Gastrocnemius medialis (tissue), 4 donors: ENCODE results near the gene C4BPA.

Experiments used
- POLR2A ChIP-seq, 2 donors: fragments of 450-650 bp; IDR thresholded peaks; one replicate each; pipeline ENCODE4 v1.6.1; 2017; ENCODE audit warnings: antibody characterized with exemption in 2 of 2, mild to moderate bottlenecking in 2 of 2, moderate library complexity in 2 of 2
- TF ChIP-seq, protein P1 (sequence below), 5 experiments: fragments of 450-650 bp in 3 of 5; fragments of 200-600 bp in 2 of 5; sonication (generic) in 2 of 5; IDR thresholded peaks in 4 of 5; conservative IDR thresholded peaks in 1 of 5; 1 replicate in 4 of 5; 2 replicates in 1 of 5; pipeline ENCODE4 v1.5.1; 2016 to 2019; ENCODE audit warnings: antibody characterized with exemption in 5 of 5, mild to moderate bottlenecking in 3 of 5, moderate library complexity in 3 of 5

DNA sequence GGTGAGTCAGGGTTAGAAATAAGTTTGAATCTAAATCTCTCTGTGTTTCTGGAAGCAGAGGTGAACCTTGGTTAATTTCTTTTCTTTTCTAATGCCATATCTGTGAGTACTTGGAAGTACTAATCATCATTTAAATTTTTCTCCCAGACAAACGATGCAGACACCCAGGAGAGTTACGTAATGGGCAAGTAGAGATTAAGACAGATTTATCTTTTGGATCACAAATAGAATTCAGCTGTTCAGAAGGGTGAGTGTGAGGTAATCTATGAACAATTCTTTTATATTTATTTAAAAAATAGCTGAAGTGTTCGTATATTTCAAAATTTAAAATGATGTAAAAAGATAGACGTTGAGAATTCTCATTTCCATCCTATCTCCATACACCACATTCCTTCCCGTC is 11.2 kb downstream of the C4BPA start:
- no peak for TF ChIP-seq POLR2A (IDR thresholded peaks at IDR 0.05)
- TF ChIP-seq, protein P1, sequence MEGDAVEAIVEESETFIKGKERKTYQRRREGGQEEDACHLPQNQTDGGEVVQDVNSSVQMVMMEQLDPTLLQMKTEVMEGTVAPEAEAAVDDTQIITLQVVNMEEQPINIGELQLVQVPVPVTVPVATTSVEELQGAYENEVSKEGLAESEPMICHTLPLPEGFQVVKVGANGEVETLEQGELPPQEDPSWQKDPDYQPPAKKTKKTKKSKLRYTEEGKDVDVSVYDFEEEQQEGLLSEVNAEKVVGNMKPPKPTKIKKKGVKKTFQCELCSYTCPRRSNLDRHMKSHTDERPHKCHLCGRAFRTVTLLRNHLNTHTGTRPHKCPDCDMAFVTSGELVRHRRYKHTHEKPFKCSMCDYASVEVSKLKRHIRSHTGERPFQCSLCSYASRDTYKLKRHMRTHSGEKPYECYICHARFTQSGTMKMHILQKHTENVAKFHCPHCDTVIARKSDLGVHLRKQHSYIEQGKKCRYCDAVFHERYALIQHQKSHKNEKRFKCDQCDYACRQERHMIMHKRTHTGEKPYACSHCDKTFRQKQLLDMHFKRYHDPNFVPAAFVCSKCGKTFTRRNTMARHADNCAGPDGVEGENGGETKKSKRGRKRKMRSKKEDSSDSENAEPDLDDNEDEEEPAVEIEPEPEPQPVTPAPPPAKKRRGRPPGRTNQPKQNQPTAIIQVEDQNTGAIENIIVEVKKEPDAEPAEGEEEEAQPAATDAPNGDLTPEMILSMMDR (IDR thresholded peaks at IDR 0.05 in 4 of 5, conservative IDR thresholded peaks at IDR 0.05 in 1 of 5): no peak
